Retina (tissue), 1 donor: ENCODE results near the gene UBE2L5.

Experiments used
- DNase-seq: peaks from one replicate; pipeline ENCODE4 v3.0.0-alpha.2; 2016

Gene UBE2L5

GRCh38 chr13:30406779-30407416, 15.4 kb upstream of the UBE2L5 start:
- DNase-seq = no peak

- peak; percentile 90 for DNase-seq
These were observed 13.8 kb upstream of the UBE2L5 start for GRCh38 chr13:30408319-30409101.

- peak; percentile 11 for DNase-seq
These were observed 12.2 kb upstream of the UBE2L5 start for GRCh38 chr13:30409886-30410704.

GRCh38 chr13:30410705-30411125, 11.6 kb upstream of the UBE2L5 start:
- no peak for DNase-seq

- no peak for DNase-seq
These were observed 9.9 kb upstream of the UBE2L5 start for GRCh38 chr13:30412346-30412745.

- DNase-seq = no peak
These were observed 8.5 kb upstream of the UBE2L5 start for GRCh38 chr13:30413842-30414241.

- DNase-seq = no peak
These were observed 6.8 kb upstream of the UBE2L5 start for GRCh38 chr13:30415430-30416030.

GRCh38 chr13:30416471-30416870, 5.8 kb upstream of the UBE2L5 start:
- no peak for DNase-seq

GRCh38 chr13:30418075-30418716, 4.1 kb upstream of the UBE2L5 start:
- peak; percentile 16 for DNase-seq

GRCh38 chr13:30418717-30419459, 3.4 kb upstream of the UBE2L5 start:
- no peak for DNase-seq

GRCh38 chr13:30421093-30422053, 920 bp upstream of the UBE2L5 start:
- DNase-seq = peak; percentile 86

GRCh38 chr13:30423891-30424290, 1.6 kb downstream of the UBE2L5 start:
- DNase-seq = no peak

- DNase-seq = no peak
These were observed 6.9 kb downstream of the UBE2L5 start for GRCh38 chr13:30429235-30429634.

- no peak for DNase-seq
These were observed 7.7 kb downstream of the UBE2L5 start for GRCh38 chr13:30429721-30430694.

- DNase-seq = no peak
These were observed 9.1 kb downstream of the UBE2L5 start for GRCh38 chr13:30431269-30431940.

GRCh38 chr13:30435911-30436451, 13.7 kb downstream of the UBE2L5 start:
- no peak for DNase-seq

- DNase-seq = no peak
These were observed 14.9 kb downstream of the UBE2L5 start for GRCh38 chr13:30437177-30437576.

GRCh38 chr13:30438286-30438685, 16.0 kb downstream of the UBE2L5 start:
- no peak for DNase-seq
